Stimulated activated CD4-positive, alpha-beta T cell treated with anti-CD3 and anti-CD28 coated beads, Interleukin-2, amount 100 ng/mL, for 24 hours (primary cell): Measurements from ENCODE around the gene EPN1.
"Not testable (repeated sequence)": the region's sequence is repeated elsewhere in the genome, so short reads cannot be mapped to it uniquely, and the experiment has no call there.

ENCODE experiments used
- DNase-seq, 2 donors: peaks; one replicate each; pipeline ENCODE4 v3.0.0-alpha.2; 2020

EPN1 gene

GRCh38 chr19:55738302-55738701 lies 63.3 kb downstream of the EPN1 start, which contains the start of gene NLRP9:
Gene NLRP9 (minus strand): TSS chr19:55738402. CDS start chr19:55738374, 28 bp downstream.
- no peak for DNase-seq

GRCh38 chr19:55750715-55751114 lies 75.7 kb downstream of the EPN1 start:
- DNase-seq = no peak

GRCh38 chr19:55753401-55753800 lies 78.4 kb downstream of the EPN1 start:
- no peak for DNase-seq

- DNase-seq = not testable (repeated sequence)
Observed at GRCh38 chr19:55756808-55757207, 81.8 kb downstream of the EPN1 start.

- not testable (repeated sequence) for DNase-seq
Observed at GRCh38 chr19:55758797-55759196, 83.8 kb downstream of the EPN1 start, which contains the start of gene RFPL4A. Gene RFPL4A (plus strand): TSS chr19:55759097. CDS start chr19:55761801, 2,704 bp downstream.
